IPS-18a (cell line): ENCODE data around the gene LRRN3.

Experiments used
- H3K27ac ChIP-seq: one replicate; pipeline ENCODE4 v1.5.1; 2013; ENCODE audit warnings: low read length
- H3K27me3 ChIP-seq: one replicate; pipeline ENCODE4 v1.6.1; 2013; ENCODE audit warnings: mild to moderate bottlenecking, low read length; ENCODE audit not compliant: control insufficient read depth, insufficient read depth
- H3K36me3 ChIP-seq: one replicate; pipeline ENCODE4 v1.6.1; 2013; ENCODE audit warnings: low read depth, low read length; ENCODE audit not compliant: control insufficient read depth
- H3K4me1 ChIP-seq: one replicate; pipeline ENCODE4 v1.6.1; 2013; ENCODE audit warnings: low read depth, low read length; ENCODE audit not compliant: control insufficient read depth
- H3K4me3 ChIP-seq: one replicate; pipeline ENCODE4 v1.5.1; 2013; ENCODE audit warnings: low read length
- H3K9ac ChIP-seq: one replicate; pipeline ENCODE4 v1.6.1; 2013; ENCODE audit warnings: mild to moderate bottlenecking, low read length, moderate library complexity
- H3K9me3 ChIP-seq: one replicate; pipeline ENCODE4 v1.6.1; 2013; ENCODE audit warnings: low read depth, low read length; ENCODE audit not compliant: control insufficient read depth

Gene LRRN3

DNA sequence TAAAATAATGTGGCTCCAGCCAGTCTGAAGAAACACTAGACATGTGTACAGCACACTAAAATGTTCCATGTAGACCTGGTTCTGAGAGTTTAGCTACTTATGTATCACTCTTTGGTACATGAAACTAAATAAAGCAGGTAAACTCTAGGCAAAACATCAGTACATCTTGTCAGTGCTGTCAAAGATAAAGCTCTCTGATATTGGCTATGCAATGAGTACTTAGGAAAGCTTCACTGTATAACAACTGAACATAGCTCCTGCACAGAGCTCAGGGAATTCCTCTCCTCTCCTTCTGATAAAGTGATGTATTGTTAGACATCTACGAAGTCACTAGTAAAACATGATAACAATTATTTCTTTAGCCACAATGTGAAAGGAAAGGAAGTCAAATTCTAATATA, 3.5 kb downstream of the LRRN3 start:
- no peaks in the 10 kb centered on the region for H3K36me3 ChIP-seq

DNA sequence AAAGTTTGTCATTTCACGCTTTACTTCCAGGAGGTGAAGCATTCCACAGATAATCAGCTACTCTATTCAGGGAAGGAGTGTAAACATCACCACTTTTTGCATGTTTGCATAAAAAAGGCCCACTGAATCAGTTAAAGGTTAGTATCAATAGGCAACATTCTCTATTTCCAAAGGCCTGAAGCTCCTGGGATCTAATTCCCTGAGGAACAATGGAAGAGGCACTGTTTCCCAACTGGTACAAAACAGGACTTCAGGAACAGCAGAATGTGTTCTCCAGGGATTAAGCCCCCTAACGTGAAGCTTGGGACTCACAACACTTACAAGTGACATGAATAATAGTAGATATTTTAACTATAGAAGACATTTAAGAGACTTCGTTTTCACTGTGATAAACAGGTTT, 6.1 kb downstream of the LRRN3 start:
- Histone ChIP-seq H3K36me3 (no peaks in the 10 kb centered on the region), H3K27ac (peak overlapping the region; percentile 76), H3K27me3 (no peaks in the 10 kb centered on the region), H3K4me1 (peaks cover 65% of the 10 kb centered on the region), H3K4me3 (peak overlapping the region; percentile 42), H3K9ac (peak overlapping the region; percentile 23), H3K9me3 (no peaks in the 10 kb centered on the region)

More for the DNA sequence above, 3.5 kb downstream of the LRRN3 start:
- peaks cover 80% of the 10 kb centered on the region for H3K4me1 ChIP-seq
- H3K4me3 ChIP-seq: peak overlapping the region; percentile 1
- no peaks in the 10 kb centered on the region for H3K9me3 ChIP-seq
- no peaks in the 10 kb centered on the region for H3K27me3 ChIP-seq
- no peak overlapping the region for H3K9ac ChIP-seq
- no peak overlapping the region for H3K27ac ChIP-seq

DNA sequence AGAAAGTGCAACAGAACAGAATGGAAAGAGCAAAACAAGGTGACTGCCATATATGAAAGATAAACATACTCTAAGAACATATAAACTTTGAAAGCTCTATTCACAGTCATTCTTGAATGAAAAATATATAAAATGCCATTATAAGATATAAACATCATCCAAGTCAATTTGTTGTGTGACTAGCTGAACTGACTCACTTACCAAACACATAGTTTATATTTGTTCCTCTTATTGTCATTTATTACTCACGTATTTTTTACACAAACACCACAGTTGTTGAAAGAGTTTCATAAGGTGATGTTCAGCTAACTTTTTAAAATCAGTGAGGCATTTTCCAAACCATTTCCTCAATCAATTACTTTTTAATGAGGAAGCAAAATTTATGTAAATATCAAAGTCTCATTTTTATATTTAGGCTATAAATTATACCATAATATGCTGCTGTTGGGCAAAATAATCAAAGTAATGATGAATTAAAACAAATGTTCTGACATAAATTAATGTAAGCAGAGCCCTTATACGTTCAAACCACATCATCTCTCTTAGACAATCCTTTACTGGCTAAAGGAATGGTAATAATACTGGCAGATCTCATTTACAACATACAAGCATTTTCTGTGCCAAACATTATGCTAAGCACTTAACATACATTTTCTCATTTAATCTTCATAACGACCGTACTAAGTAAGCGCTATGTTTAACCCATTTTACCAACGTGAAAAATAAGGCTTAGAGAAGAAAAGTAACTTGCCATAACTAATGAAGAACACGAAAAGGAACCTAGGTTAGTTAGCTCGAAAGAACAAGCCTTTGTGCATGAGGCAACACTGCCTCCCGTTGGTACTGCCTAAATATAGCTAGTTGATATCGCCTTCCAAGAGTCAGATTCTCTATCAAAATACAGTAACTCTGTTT, 7.3 kb downstream of the LRRN3 start:
- Histone ChIP-seq H3K27me3 (no peaks in the 10 kb centered on the region), H3K4me3 (peak overlapping the region; percentile 22), H3K36me3 (no peaks in the 10 kb centered on the region), H3K27ac (peak overlapping the region; percentile 52), H3K9me3 (no peaks in the 10 kb centered on the region), H3K9ac (peak overlapping the region; percentile 12), H3K4me1 (peaks cover 52% of the 10 kb centered on the region)

DNA sequence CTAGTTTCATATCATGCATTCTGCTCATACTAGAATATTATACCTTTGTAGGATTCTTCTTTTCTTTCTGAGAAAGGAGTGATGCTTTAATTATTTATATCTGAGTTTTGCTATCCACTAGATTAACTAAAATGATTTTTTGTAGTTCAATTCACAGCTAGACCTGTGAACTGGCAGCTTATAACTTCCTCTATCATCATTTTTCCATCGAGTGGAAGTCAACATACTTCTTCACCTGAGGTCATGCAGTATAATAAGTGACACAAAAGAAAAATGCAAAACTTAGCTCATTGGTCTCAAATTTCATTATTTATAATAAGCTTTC, 8.0 kb downstream of the LRRN3 start:
- peaks cover 47% of the 10 kb centered on the region for H3K4me1 ChIP-seq
- no peak overlapping the region for H3K9ac ChIP-seq
- no peaks in the 10 kb centered on the region for H3K9me3 ChIP-seq
- H3K4me3 ChIP-seq: no peak overlapping the region
- H3K36me3 ChIP-seq: no peaks in the 10 kb centered on the region
- H3K27me3 ChIP-seq: no peaks in the 10 kb centered on the region
- H3K27ac ChIP-seq: no peak overlapping the region

DNA sequence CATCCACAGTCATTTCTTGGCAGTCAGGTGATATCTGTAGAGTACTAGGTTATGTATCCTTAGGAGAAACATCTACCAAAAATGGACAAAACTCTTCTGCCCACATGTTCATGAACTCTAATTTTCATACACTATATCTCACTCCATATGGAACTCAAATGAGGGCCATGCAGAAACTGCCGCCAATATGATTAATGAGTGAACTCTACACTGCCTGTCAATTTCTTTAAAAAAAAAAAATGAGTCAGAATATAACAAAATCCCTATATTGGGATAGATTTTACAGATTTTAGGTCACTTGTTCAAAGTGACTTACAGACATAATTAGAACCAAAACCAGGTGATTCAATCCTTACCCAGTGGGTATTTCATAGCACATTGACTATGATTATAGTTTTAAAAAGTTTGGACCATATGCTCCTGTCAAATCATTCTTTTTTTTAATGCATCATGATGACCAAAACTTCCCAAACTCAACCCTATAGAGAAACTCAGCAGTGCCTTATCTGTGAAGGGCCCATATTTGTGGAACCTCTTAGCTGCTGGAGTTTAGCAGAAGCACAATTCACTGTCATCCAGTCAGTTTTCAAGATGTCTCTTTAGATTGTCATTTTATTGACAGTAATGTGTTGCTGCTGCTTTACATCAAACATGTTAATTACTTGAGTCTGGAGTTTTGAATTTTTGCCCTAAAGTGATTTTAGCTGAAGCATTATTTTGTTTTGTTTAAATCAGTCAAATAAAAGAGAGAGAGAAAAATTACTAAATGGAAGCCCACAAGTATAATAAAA, 11.1 kb downstream of the LRRN3 start:
- no peak overlapping the region for H3K27ac ChIP-seq
- no peaks in the 10 kb centered on the region for H3K27me3 ChIP-seq
- no peak overlapping the region for H3K4me3 ChIP-seq
- H3K9ac ChIP-seq: no peak overlapping the region
- no peaks in the 10 kb centered on the region for H3K9me3 ChIP-seq
- H3K36me3 ChIP-seq: no peaks in the 10 kb centered on the region
- peaks cover 33% of the 10 kb centered on the region for H3K4me1 ChIP-seq

DNA sequence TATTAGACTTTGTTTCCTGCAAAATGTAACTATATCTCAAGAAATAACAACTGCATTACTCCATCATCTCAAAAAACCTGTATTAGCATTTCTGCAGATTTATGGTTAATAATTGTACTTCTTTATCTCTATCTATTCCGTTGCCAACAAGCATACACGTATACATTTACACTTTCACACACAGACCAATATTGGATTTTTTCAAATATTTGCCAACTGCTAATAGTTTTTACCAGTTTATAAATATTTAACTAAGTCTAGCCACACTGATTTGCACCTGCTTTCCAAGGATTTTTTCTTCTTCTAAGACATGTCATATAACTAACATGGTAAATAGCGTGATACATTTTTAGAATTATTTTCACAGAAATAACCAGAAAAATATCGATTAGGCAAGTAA, 12.2 kb downstream of the LRRN3 start:
- H3K4me3 ChIP-seq: no peak overlapping the region
- no peak overlapping the region for H3K9ac ChIP-seq
- H3K9me3 ChIP-seq: no peaks in the 10 kb centered on the region
- H3K4me1 ChIP-seq: peaks cover 22% of the 10 kb centered on the region
- H3K27ac ChIP-seq: no peak overlapping the region
- no peaks in the 10 kb centered on the region for H3K27me3 ChIP-seq
- H3K36me3 ChIP-seq: no peaks in the 10 kb centered on the region

DNA sequence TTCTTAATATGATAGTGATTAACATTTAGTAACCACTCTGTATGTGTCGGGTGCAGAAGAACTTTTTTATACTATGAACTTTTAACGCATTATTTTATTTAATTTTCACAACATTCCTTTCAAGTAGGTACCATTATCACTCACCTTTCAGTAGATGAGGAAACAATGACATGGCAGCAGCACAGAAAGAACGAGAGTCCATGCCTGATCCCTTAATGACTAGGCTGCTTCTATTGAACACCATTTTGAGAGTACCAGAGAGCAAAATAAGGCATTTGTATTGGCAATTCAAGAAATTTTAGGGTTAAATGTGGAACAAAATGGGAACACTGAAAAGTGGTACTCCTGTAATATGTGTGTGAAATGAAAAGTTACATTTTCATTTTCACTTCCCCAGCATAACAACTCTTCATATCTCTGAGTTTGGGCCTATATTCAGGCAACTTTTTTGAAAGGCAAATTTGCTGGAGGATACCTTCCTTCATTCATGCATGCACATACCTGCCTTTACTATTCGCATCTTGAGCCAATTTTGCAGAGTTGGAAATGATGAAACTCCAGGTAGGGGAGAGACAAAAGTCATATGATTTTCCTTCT, 12.8 kb downstream of the LRRN3 start:
- Histone ChIP-seq H3K9ac (no peak overlapping the region), H3K27ac (no peak overlapping the region), H3K4me1 (peaks cover 18% of the 10 kb centered on the region), H3K27me3 (no peaks in the 10 kb centered on the region), H3K36me3 (no peaks in the 10 kb centered on the region), H3K4me3 (no peak overlapping the region), H3K9me3 (no peaks in the 10 kb centered on the region)

DNA sequence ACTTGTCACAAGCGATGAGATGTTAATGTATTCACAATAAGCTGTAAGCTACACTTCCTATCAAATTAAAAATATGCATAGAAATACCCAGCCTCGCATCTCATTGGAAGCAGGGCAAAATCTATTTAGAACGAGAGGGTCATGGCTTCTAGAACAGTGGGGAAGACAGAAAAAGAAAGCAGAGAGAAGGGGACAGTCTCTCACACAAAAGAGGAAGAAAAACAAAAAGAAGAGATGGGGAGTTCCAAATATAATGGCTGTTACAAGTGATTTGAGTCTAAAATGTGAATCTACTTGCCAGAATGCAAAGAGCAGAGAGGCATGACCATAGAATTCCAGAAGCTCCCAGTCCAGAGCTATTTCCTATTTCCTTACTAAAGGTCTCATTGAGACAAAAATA, 13.8 kb downstream of the LRRN3 start:
- Histone ChIP-seq H3K4me1 (peaks cover 18% of the 10 kb centered on the region), H3K4me3 (no peak overlapping the region), H3K9ac (no peak overlapping the region), H3K27me3 (no peaks in the 10 kb centered on the region), H3K36me3 (no peaks in the 10 kb centered on the region), H3K27ac (no peak overlapping the region), H3K9me3 (no peaks in the 10 kb centered on the region)

DNA sequence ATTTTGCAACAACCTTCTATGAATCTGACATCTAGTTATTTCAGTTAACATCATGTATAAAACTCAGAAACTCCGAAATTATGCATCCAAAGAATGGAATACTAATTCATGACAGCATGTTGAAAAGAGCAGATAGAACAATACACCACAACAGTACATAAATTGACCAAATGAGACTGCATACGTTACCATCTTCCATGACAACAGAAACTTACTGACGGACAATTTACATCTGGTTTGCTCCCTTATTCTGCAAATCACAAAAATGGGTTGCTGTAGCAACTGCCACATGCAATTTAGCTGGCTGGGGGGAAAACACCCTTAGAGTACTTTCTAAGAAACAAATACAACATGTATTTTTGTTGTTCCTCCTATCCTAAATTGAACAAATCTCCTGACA, 14.3 kb downstream of the LRRN3 start:
- no peaks in the 10 kb centered on the region for H3K9me3 ChIP-seq
- no peaks in the 10 kb centered on the region for H3K36me3 ChIP-seq
- no peak overlapping the region for H3K27ac ChIP-seq
- no peak overlapping the region for H3K9ac ChIP-seq
- H3K27me3 ChIP-seq: no peaks in the 10 kb centered on the region
- no peak overlapping the region for H3K4me3 ChIP-seq
- peaks cover 18% of the 10 kb centered on the region for H3K4me1 ChIP-seq

DNA sequence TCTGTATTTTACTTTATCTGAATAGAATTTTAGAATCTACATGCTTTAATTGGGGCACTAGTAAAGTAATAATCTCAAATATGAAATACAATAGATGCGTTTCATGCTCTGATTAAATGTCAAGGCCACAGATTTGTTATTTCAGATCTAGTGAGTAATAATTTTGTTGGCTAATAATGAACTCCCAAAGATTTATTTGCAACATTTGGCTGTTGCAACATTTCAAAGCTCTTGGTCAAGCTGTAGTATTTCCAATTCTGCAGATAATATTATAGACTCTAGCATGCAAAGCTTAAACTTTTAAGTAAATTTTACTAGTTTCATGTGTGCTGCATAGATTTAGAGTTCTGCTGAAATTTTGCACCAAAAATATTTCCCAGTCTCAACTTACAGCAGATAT, 16.7 kb downstream of the LRRN3 start:
- Histone ChIP-seq H3K4me1 (peaks cover 18% of the 10 kb centered on the region), H3K9me3 (no peaks in the 10 kb centered on the region), H3K27me3 (no peaks in the 10 kb centered on the region), H3K4me3 (no peak overlapping the region), H3K36me3 (no peaks in the 10 kb centered on the region), H3K27ac (no peak overlapping the region), H3K9ac (no peak overlapping the region)

DNA sequence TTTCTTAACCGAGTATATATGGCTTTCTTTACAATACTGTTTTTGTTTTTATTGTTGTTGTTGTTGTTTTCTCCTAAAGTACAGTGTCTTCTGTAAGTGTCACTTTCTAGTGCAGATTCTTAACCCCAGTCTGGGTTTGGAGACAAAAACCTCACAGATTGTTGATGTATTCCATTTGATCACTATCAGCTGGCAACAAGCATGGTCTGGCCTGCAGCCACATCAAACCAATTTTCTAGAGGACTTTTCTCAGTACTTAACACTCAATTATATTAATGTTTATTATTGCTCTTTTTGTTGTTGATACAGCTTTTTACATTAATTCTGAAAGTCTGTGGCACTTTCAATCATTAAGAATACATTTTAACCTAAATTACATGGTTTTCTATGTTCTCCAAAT, 17.1 kb downstream of the LRRN3 start:
- H3K4me1 ChIP-seq: peaks cover 18% of the 10 kb centered on the region
- H3K4me3 ChIP-seq: no peak overlapping the region
- no peaks in the 10 kb centered on the region for H3K9me3 ChIP-seq
- H3K9ac ChIP-seq: no peak overlapping the region
- no peak overlapping the region for H3K27ac ChIP-seq
- no peaks in the 10 kb centered on the region for H3K27me3 ChIP-seq
- no peaks in the 10 kb centered on the region for H3K36me3 ChIP-seq
